HG03175 (cell line): Measurements from ENCODE around the gene CAMK4.

Experiments
- ATAC-seq: cut with Tn5 transposase; IDR thresholded peaks from one replicate; pipeline ENCODE4 v1.9.1; 2021; ENCODE audit warnings: mild to moderate bottlenecking, moderate library complexity; ENCODE audit not compliant: unreplicated experiment

CAMK4 gene

GRCh38 chr5:111478898-111479297, 254.7 kb downstream of the CAMK4 start:
- ATAC-seq, result no peak

GRCh38 chr5:111480346-111480745, 256.2 kb downstream of the CAMK4 start:
- no peak for ATAC-seq

GRCh38 chr5:111486055-111486454, 261.9 kb downstream of the CAMK4 start:
- no peak for ATAC-seq

GRCh38 chr5:111486926-111487325, 262.7 kb downstream of the CAMK4 start:
- ATAC-seq, result no peak

- ATAC-seq, result no peak
Observed at GRCh38 chr5:111488353-111488752, 264.2 kb downstream of the CAMK4 start.

- ATAC-seq, result no peak
Observed at GRCh38 chr5:111493031-111493430, 268.8 kb downstream of the CAMK4 start.

- ATAC-seq, result no peak
Observed at GRCh38 chr5:111494355-111494999, 270.3 kb downstream of the CAMK4 start.

- no peak for ATAC-seq
Observed at GRCh38 chr5:111495159-111495558, 271.0 kb downstream of the CAMK4 start.

GRCh38 chr5:111498346-111498745, 274.2 kb downstream of the CAMK4 start:
- no peak for ATAC-seq

GRCh38 chr5:111502956-111503355, 278.8 kb downstream of the CAMK4 start:
- ATAC-seq, result no peak

GRCh38 chr5:111505096-111505495, 280.9 kb downstream of the CAMK4 start:
- no peak for ATAC-seq

GRCh38 chr5:111507276-111507675, 283.1 kb downstream of the CAMK4 start:
- no peak for ATAC-seq

- ATAC-seq, result no peak
Observed at GRCh38 chr5:111509119-111509518, 284.9 kb downstream of the CAMK4 start.

GRCh38 chr5:111511174-111511830, 287.1 kb downstream of the CAMK4 start:
- no peak for ATAC-seq

GRCh38 chr5:111511831-111512374, 287.7 kb downstream of the CAMK4 start:
- peak; percentile 31 for ATAC-seq

- ATAC-seq, result peak; percentile 89
Observed at GRCh38 chr5:111512375-111513130, 288.4 kb downstream of the CAMK4 start, which contains the start of gene STARD4. TSS of gene STARD4 (minus strand) at chr5:111512535. CDS start at chr5:111507433, 5,102 bp downstream.

- ATAC-seq, result no peak
Observed at GRCh38 chr5:111513131-111513520, 288.9 kb downstream of the CAMK4 start.

- no peak for ATAC-seq
Observed at GRCh38 chr5:111514087-111514486, 289.9 kb downstream of the CAMK4 start.

- ATAC-seq, result no peak
Observed at GRCh38 chr5:111517853-111518501, 293.8 kb downstream of the CAMK4 start.

- no peak for ATAC-seq
Observed at GRCh38 chr5:111518777-111519176, 294.6 kb downstream of the CAMK4 start.

- ATAC-seq, result no peak
Observed at GRCh38 chr5:111520908-111521307, 296.7 kb downstream of the CAMK4 start.
